Left renal cortex interstitium (tissue), 4 donors: Measurements from ENCODE around the gene ATP9A. TPM values are rescaled to one million over a fixed set of nuclear protein-coding genes. Genes with fewer than 3 reads are reported as not detected.
"Not testable (repeated sequence)": the region's sequence is repeated elsewhere in the genome, so short reads cannot be mapped to it uniquely, and the experiment has no call there.

Source experiments
- DNase-seq, 4 donors: peaks; one replicate each; pipeline ENCODE4 v3.0.0-alpha.2; 2013; ENCODE audit warnings: low read depth in 4 of 4, low spot score in 2 of 4, missing footprints in 1 of 4
- polyA plus RNA-seq, 4 donors: library from polyadenylated mRNA; unstranded; fragments of 120-200 nt; gene quantifications; one replicate each; pipeline ENCODE4 v1.2.1, GENCODE V29; 2013; ENCODE audit not compliant: insufficient read length in 4 of 4

ATP9A gene
- polyA plus RNA-seq, 4 donors = 53.9 to 62.7 (median 57.5) TPM

- no peak for DNase-seq
Observed at GRCh38 chr20:51586005-51586440, 182.2 kb downstream of the ATP9A start.

- DNase-seq = no peak
Observed at GRCh38 chr20:51585148-51585547, 183.0 kb downstream of the ATP9A start.

GRCh38 chr20:51584737-51585136, 183.5 kb downstream of the ATP9A start:
- DNase-seq = no peak

GRCh38 chr20:51584116-51584515, 184.1 kb downstream of the ATP9A start:
- no peak for DNase-seq

GRCh38 chr20:51583499-51583898, 184.7 kb downstream of the ATP9A start:
- no peak for DNase-seq

GRCh38 chr20:51583073-51583472, 185.1 kb downstream of the ATP9A start:
- no peak for DNase-seq

- no peak for DNase-seq
Observed at GRCh38 chr20:51581571-51581970, 186.6 kb downstream of the ATP9A start.

GRCh38 chr20:51579137-51579536, 189.1 kb downstream of the ATP9A start:
- DNase-seq = no peak

- DNase-seq = no peak
Observed at GRCh38 chr20:51578145-51578459, 190.1 kb downstream of the ATP9A start.

- DNase-seq = no peak
Observed at GRCh38 chr20:51577432-51578144, 190.6 kb downstream of the ATP9A start.

- no peak for DNase-seq
Observed at GRCh38 chr20:51575486-51575885, 192.7 kb downstream of the ATP9A start.

GRCh38 chr20:51574248-51575033, 193.7 kb downstream of the ATP9A start:
- no peak for DNase-seq

GRCh38 chr20:51573576-51574243, 194.5 kb downstream of the ATP9A start:
- no peak for DNase-seq

- DNase-seq = no peak
Observed at GRCh38 chr20:51571460-51571794, 196.8 kb downstream of the ATP9A start.

GRCh38 chr20:51570739-51571459, 197.3 kb downstream of the ATP9A start:
- DNase-seq = no peak

GRCh38 chr20:51569815-51570738, 198.1 kb downstream of the ATP9A start:
- no peak for DNase-seq

- not testable (repeated sequence) for DNase-seq
Observed at GRCh38 chr20:51568533-51568932, 199.7 kb downstream of the ATP9A start.

- no peak for DNase-seq
Observed at GRCh38 chr20:51567622-51568021, 200.6 kb downstream of the ATP9A start.

GRCh38 chr20:51566594-51566993, 201.6 kb downstream of the ATP9A start:
- DNase-seq = no peak
